Skin epidermis (tissue), 12 donors: ENCODE data around the gene OSBPL6.
"Not testable (repeated sequence)": the region's sequence is repeated elsewhere in the genome, so short reads cannot be mapped to it uniquely, and the experiment has no call there.

Experiments
- H3K27ac ChIP-seq, 21 experiments: fragments of 200-600 bp; sonication (generic) in 11 of 21; one replicate each; pipeline ENCODE4 v1.5.0; 2020; ENCODE audit warnings: mild to moderate bottlenecking in 3 of 21, inconsistent platforms in 2 of 21, moderate library complexity in 2 of 21
- H3K4me3 ChIP-seq, 7 experiments: fragments of 200-600 bp; sonication (generic) in 2 of 7; one replicate each; pipeline ENCODE4 v1.5.0; 2020; ENCODE audit warnings: inconsistent platforms in 2 of 7, mild to moderate bottlenecking in 2 of 7, moderate library complexity in 1 of 7

OSBPL6 gene

GRCh38 chr2:178328037-178328436 lies 133.7 kb downstream of the OSBPL6 start:
- no peak overlapping the region for H3K4me3 ChIP-seq
- H3K27ac ChIP-seq, result no peak overlapping the region

GRCh38 chr2:178330175-178331017 lies 136.1 kb downstream of the OSBPL6 start:
- Histone ChIP-seq H3K4me3 (no peak overlapping the region), H3K27ac (peak overlapping the region in 2 of 21 experiments; percentile 2 to 43)

GRCh38 chr2:178331474-178332432 lies 137.4 kb downstream of the OSBPL6 start:
- peak overlapping the region in 2 of 21 experiments; percentile 18 to 43 for H3K27ac ChIP-seq
- no peak overlapping the region for H3K4me3 ChIP-seq

GRCh38 chr2:178333851-178334250 lies 139.5 kb downstream of the OSBPL6 start:
- Histone ChIP-seq H3K4me3 (no peak overlapping the region), H3K27ac (no peak overlapping the region)

- no peak overlapping the region for H3K27ac ChIP-seq
- no peak overlapping the region for H3K4me3 ChIP-seq
Measured at GRCh38 chr2:178335230-178335629, 140.9 kb downstream of the OSBPL6 start.

GRCh38 chr2:178344121-178344520 lies 149.8 kb downstream of the OSBPL6 start:
- no peak overlapping the region for H3K27ac ChIP-seq
- no peak overlapping the region for H3K4me3 ChIP-seq

GRCh38 chr2:178345951-178346350 lies 151.6 kb downstream of the OSBPL6 start:
- Histone ChIP-seq H3K4me3 (no peak overlapping the region), H3K27ac (no peak overlapping the region)

- Histone ChIP-seq H3K4me3 (no peak overlapping the region), H3K27ac (no peak overlapping the region)
Measured at GRCh38 chr2:178350051-178350450, 155.7 kb downstream of the OSBPL6 start.

- not testable (repeated sequence) for H3K27ac ChIP-seq, H3K4me3 ChIP-seq
Measured at GRCh38 chr2:178357704-178358103, 163.4 kb downstream of the OSBPL6 start.

GRCh38 chr2:178359192-178359912 lies 165.0 kb downstream of the OSBPL6 start:
- no peak overlapping the region for H3K4me3 ChIP-seq
- no peak overlapping the region for H3K27ac ChIP-seq

GRCh38 chr2:178361588-178361987 lies 167.3 kb downstream of the OSBPL6 start:
- Histone ChIP-seq H3K27ac (no peak overlapping the region), H3K4me3 (no peak overlapping the region)

- Histone ChIP-seq H3K27ac (no peak overlapping the region), H3K4me3 (no peak overlapping the region)
Measured at GRCh38 chr2:178363252-178363651, 168.9 kb downstream of the OSBPL6 start.

- no peak overlapping the region for H3K4me3 ChIP-seq
Measured at GRCh38 chr2:178365116-178365515, 170.8 kb downstream of the OSBPL6 start.

GRCh38 chr2:178366412-178366811 lies 172.1 kb downstream of the OSBPL6 start:
- H3K27ac ChIP-seq, result no peak overlapping the region
- H3K4me3 ChIP-seq, result no peak overlapping the region

More at GRCh38 chr2:178365116-178365515, 170.8 kb downstream of the OSBPL6 start:
- H3K27ac ChIP-seq, result no peak overlapping the region

- no peak overlapping the region for H3K4me3 ChIP-seq
- no peak overlapping the region for H3K27ac ChIP-seq
Measured at GRCh38 chr2:178367344-178367743, 173.0 kb downstream of the OSBPL6 start.

GRCh38 chr2:178374865-178375264 lies 180.6 kb downstream of the OSBPL6 start:
- Histone ChIP-seq H3K4me3 (no peak overlapping the region), H3K27ac (no peak overlapping the region)

GRCh38 chr2:178377046-178377445 lies 182.7 kb downstream of the OSBPL6 start:
- no peak overlapping the region for H3K4me3 ChIP-seq
- no peak overlapping the region for H3K27ac ChIP-seq

GRCh38 chr2:178379162-178380004 lies 185.1 kb downstream of the OSBPL6 start:
- H3K4me3 ChIP-seq, result no peak overlapping the region
- H3K27ac ChIP-seq, result no peak overlapping the region

GRCh38 chr2:178380763-178381162 lies 186.5 kb downstream of the OSBPL6 start:
- no peak overlapping the region for H3K4me3 ChIP-seq
- no peak overlapping the region for H3K27ac ChIP-seq
